CD4-positive, alpha-beta T cell treated with Interleukin-6 at 100 ng/mL for 8 hours (primary cell): Measurements from ENCODE around the gene USP12.

Experiments
- DNase-seq: peaks from one replicate; pipeline ENCODE4 v3.0.0-alpha.2; 2020; ENCODE audit warnings: mixed read lengths, low spot score

Gene USP12

GRCh38 chr13:27036236-27036981 is 135.2 kb downstream of the USP12 start:
- no peak for DNase-seq

- no peak for DNase-seq
These were observed 135.7 kb downstream of the USP12 start for GRCh38 chr13:27035892-27036235.

- no peak for DNase-seq
These were observed 136.9 kb downstream of the USP12 start for GRCh38 chr13:27034678-27035111.

- no peak for DNase-seq
These were observed 142.7 kb downstream of the USP12 start for GRCh38 chr13:27028683-27029480.

- no peak for DNase-seq
These were observed 144.4 kb downstream of the USP12 start for GRCh38 chr13:27027086-27027667.

- DNase-seq, result no peak
These were observed 145.2 kb downstream of the USP12 start for GRCh38 chr13:27026396-27026795.

- DNase-seq, result no peak
These were observed 146.7 kb downstream of the USP12 start for GRCh38 chr13:27024776-27025492.

GRCh38 chr13:27024074-27024461 is 147.5 kb downstream of the USP12 start:
- DNase-seq, result no peak

- DNase-seq, result no peak
These were observed 148.1 kb downstream of the USP12 start for GRCh38 chr13:27023385-27024073.

- no peak for DNase-seq
These were observed 148.9 kb downstream of the USP12 start for GRCh38 chr13:27022571-27023311.

GRCh38 chr13:27020415-27020814 is 151.2 kb downstream of the USP12 start:
- DNase-seq, result no peak

GRCh38 chr13:27018882-27019281 is 152.7 kb downstream of the USP12 start:
- no peak for DNase-seq

- DNase-seq, result no peak
These were observed 153.2 kb downstream of the USP12 start for GRCh38 chr13:27018344-27018861.

GRCh38 chr13:27016875-27017274 is 154.7 kb downstream of the USP12 start:
- no peak for DNase-seq
